HCT116 (cell line): ENCODE data around the gene IL19. TPM values are rescaled to one million over a fixed set of nuclear protein-coding genes. Genes with fewer than 3 reads are reported as not detected.

Source experiments
- ATAC-seq: fragments of 200-7000 bp; cut with Tn5 transposase; 2 replicates; pipeline ENCODE4 v1.9.1; 2020; ENCODE audit warnings: mild to moderate bottlenecking, moderate library complexity
- BruUV-seq: library from RNA; stranded (reverse); fragments of 400-500 nt; replicated peaks from 2 replicates; lab custom pipeline; 2021; lab: Mats Ljungman, UMichigan
- CTCF ChIA-PET: fragments of 300-600 bp; sonication (Branson Sonifier 250); formaldehyde crosslinking; loops from one replicate; lab custom pipeline; 2021; ENCODE audit warnings: antibody characterized with exemption; lab: Charles Lee
- POLR2A ChIA-PET: fragments of 300-600, 350-600 bp; sonication (Branson Sonifier 250); formaldehyde crosslinking; loops from one replicate; lab custom pipeline; 2021; ENCODE audit warnings: antibody characterized with exemption; lab: Charles Lee
- RAD21 ChIA-PET, 2 experiments: fragments of 300-600 bp; sonication (Branson Sonifier 250); formaldehyde crosslinking; loops; one replicate each; lab custom pipeline; 2023; ENCODE audit warnings: low total read pairs in 2 of 2; ENCODE audit not compliant: uncharacterized antibody in 2 of 2, unreplicated experiment in 2 of 2, low non-redundant PET in 1 of 2; lab: Charles Lee
- DNase-seq: peaks from one replicate; pipeline ENCODE4 v3.0.0-alpha.2; 2010; ENCODE audit warnings: low read depth, low spot score
- H2AFZ ChIP-seq: fragments of 200-600 bp; shearing (Covaris generic), sonication (generic); 2 replicates; pipeline ENCODE4 v1.6.1; 2017; ENCODE audit warnings: low read depth, mixed run types, mixed read lengths, antibody characterized with exemption, low read length; ENCODE audit not compliant: poor library complexity, severe bottlenecking
- H3K27ac ChIP-seq: 2 replicates; pipeline ENCODE4 v1.5.1; 2012; ENCODE audit warnings: low read depth, low read length
- H3K27me3 ChIP-seq: fragments of 200-600 bp; sonication (generic); 2 replicates; pipeline ENCODE4 v1.6.1; 2016; ENCODE audit warnings: mixed run types, low read length, mixed read lengths; ENCODE audit not compliant: insufficient read depth
- H3K36me3 ChIP-seq, 2 experiments: fragments of 200-500 bp in 1 of 2; fragments of 200-600 bp in 1 of 2; sonication (Bioruptor generic) in 1 of 2; sonication (generic) in 1 of 2; 2 replicates each; pipeline versions ENCODE4 v1.5.1 to v1.6.1; 2014 to 2016; ENCODE audit warnings: low read length in 2 of 2, inconsistent platforms in 1 of 2, mixed read lengths in 1 of 2, mixed run types in 1 of 2; ENCODE audit not compliant: insufficient read depth in 2 of 2, control insufficient read depth in 1 of 2
- H3K4me1 ChIP-seq, 2 experiments: fragments of 200-600 bp in 1 of 2; sonication (generic) in 1 of 2; 2 replicates each; pipeline versions ENCODE4 v1.5.1 to v1.6.1; 2012 to 2017; ENCODE audit warnings: low read length in 2 of 2, inconsistent platforms in 1 of 2, mild to moderate bottlenecking in 1 of 2, mixed read lengths in 1 of 2, mixed run types in 1 of 2, moderate library complexity in 1 of 2; ENCODE audit not compliant: insufficient read depth in 2 of 2, control insufficient read depth in 1 of 2
- H3K4me2 ChIP-seq: fragments of 200-600 bp; sonication (generic); 2 replicates; pipeline ENCODE4 v1.6.1; 2017; ENCODE audit warnings: mixed run types, low read length, mixed read lengths
- H3K4me3 ChIP-seq, 2 experiments: fragments of 200-600 bp in 1 of 2; sonication (generic) in 1 of 2; replicated peaks in 1 of 2; 2 replicates each; pipeline ENCODE4 v1.5.1; 2011 to 2016; ENCODE audit warnings: low read length in 2 of 2, control low read depth in 1 of 2, low read depth in 1 of 2, mild to moderate bottlenecking in 1 of 2, mixed read lengths in 1 of 2, mixed run types in 1 of 2
- H3K79me2 ChIP-seq: fragments of 200-600 bp; sonication (generic); 2 replicates; pipeline ENCODE4 v1.6.1; 2017; ENCODE audit warnings: mild to moderate bottlenecking, mixed run types, low read length, moderate library complexity, mixed read lengths; ENCODE audit not compliant: insufficient read depth
- H3K9ac ChIP-seq: fragments of 200-600 bp; sonication (generic); 2 replicates; pipeline ENCODE4 v1.6.1; 2016; ENCODE audit warnings: low read length, mixed read lengths
- H3K9me2 ChIP-seq: fragments of 200-600 bp; sonication (generic), shearing (Covaris generic); 2 replicates; pipeline ENCODE4 v1.6.1; 2017; ENCODE audit warnings: mixed run types, mild to moderate bottlenecking, moderate library complexity; ENCODE audit not compliant: insufficient read depth
- H3K9me3 ChIP-seq, 2 experiments: fragments of 200-500 bp in 1 of 2; fragments of 200-600 bp in 1 of 2; sonication (Bioruptor generic) in 1 of 2; sonication (generic) in 1 of 2; 2 replicates each; pipeline ENCODE4 v1.6.1; 2014 to 2017; ENCODE audit warnings: low read length in 2 of 2, mixed read lengths in 2 of 2, inconsistent platforms in 1 of 2, low read depth in 1 of 2, mild to moderate bottlenecking in 1 of 2, mixed run types in 1 of 2, moderate library complexity in 1 of 2; ENCODE audit not compliant: control insufficient read depth in 1 of 2, insufficient read depth in 1 of 2
- H4K20me1 ChIP-seq: fragments of 200-600 bp; sonication (generic), shearing (Covaris generic); 2 replicates; pipeline ENCODE4 v1.6.1; 2017; ENCODE audit warnings: mixed run types, mild to moderate bottlenecking, moderate library complexity; ENCODE audit not compliant: insufficient read depth
- EGR1 ChIP-seq: IDR thresholded peaks from 2 replicates; pipeline ENCODE4 v1.6.1; 2012; ENCODE audit warnings: low read depth
- ELF1 ChIP-seq: IDR thresholded peaks from 2 replicates; pipeline ENCODE4 v1.6.1; 2012; ENCODE audit warnings: low read depth, borderline replicate concordance
- EZH2 ChIP-seq: fragments of 200-600 bp; sonication (generic); IDR thresholded peaks from 2 replicates; pipeline ENCODE4 v1.6.1; 2017; ENCODE audit warnings: antibody characterized with exemption, mixed run types
- EZH2phosphoT487 ChIP-seq: fragments of 200-600 bp; IDR thresholded peaks from 2 replicates; pipeline ENCODE4 v1.6.1; 2018; ENCODE audit warnings: antibody characterized with exemption, borderline replicate concordance
- JUND ChIP-seq: IDR thresholded peaks from 2 replicates; pipeline ENCODE4 v1.6.1; 2012
- REST ChIP-seq: IDR thresholded peaks from 2 replicates; pipeline ENCODE4 v1.6.1; 2012; ENCODE audit warnings: low read depth
- SP1 ChIP-seq: IDR thresholded peaks from 2 replicates; pipeline ENCODE4 v1.6.1; 2012; ENCODE audit warnings: low read depth
- TCF7L2 ChIP-seq: IDR thresholded peaks from 2 replicates; pipeline ENCODE4 v1.7.0; 2011; ENCODE audit warnings: borderline replicate concordance, inconsistent platforms; ENCODE audit not compliant: insufficient read depth, insufficient read length; ENCODE audit errors: extremely low read depth
- YY1 ChIP-seq: IDR thresholded peaks from 2 replicates; pipeline ENCODE4 v1.6.1; 2011; ENCODE audit warnings: low read length, low read depth, moderate library complexity, mild to moderate bottlenecking; ENCODE audit not compliant: insufficient replicate concordance; ENCODE audit errors: extremely low read depth
- ZNF274 ChIP-seq: fragments of 200-500 bp; sonication (Bioruptor generic); IDR thresholded peaks from 2 replicates; pipeline ENCODE4 v1.6.1; 2014; ENCODE audit warnings: mild to moderate bottlenecking, low read depth, low read length, inconsistent platforms
- intact Hi-C: fragments of 100-400 bp; cut with micrococcal nuclease; formaldehyde crosslinking; loops from 2 replicates; pipeline ENCODE4 v1.10.0; 2022
- total RNA-seq: library from RNA; stranded (reverse); gene quantifications from one replicate; pipeline ENCODE4 v1.2.1, GENCODE V29; 2021; ENCODE audit not compliant: unreplicated experiment
- TF ChIP-seq, protein P1 (sequence below): IDR thresholded peaks from 2 replicates; pipeline ENCODE4 v1.6.1; 2012

The IL19 gene
- total RNA-seq, 1 experiment from 2014 or later: not detected

DNA sequence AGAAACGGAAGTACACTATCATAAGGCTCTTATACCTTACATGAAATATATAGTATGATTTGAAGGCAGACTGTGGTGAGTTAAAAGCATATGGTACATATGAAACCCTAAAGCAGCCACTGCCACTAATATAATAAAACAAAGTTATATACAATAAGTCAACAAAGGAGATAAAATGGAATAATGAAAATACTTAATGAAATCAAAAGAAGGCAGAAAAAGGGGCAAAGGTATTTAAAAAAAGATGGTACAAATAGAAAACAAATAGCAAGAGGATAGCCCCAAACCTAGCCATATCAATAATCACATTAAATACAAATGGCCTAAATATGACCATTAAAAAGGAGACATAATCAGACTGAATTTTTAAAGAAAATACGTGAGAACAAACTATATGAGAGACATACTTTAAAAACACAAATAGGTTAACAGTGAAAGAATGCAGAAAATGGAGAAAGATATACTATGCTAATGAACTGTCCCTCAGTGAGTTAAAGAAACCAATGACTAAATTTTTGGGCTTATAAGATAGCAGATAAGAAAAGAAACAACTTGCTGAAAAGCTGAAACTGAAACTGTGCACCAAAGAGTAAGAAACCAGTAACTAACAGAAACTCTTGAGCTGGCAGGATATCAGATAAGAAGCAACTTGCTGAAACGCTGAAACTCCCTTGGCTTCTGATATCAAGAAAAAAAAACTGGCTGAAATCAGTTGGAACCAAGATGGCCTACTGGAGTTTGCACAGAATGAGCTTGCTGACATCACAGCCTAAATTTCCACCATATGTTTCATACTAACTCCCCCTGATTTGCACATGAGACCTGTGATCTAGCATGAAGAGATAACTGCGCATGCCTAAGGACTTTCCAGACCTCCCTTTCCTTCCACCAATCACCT lies 46.1 kb downstream of the IL19 start:
- Histone ChIP-seq H3K9me2 (no peaks in the 10 kb centered on the region), H4K20me1 (no peaks in the 10 kb centered on the region), H3K27me3 (no peaks in the 10 kb centered on the region), H3K9ac (no peak overlapping the region), H3K9me3 (peaks cover 0 to 7% of the 10 kb centered on the region in 2 experiments; a peak in 1 of 4 replicates), H3K79me2 (no peaks in the 10 kb centered on the region), H3K36me3 (no peaks in the 10 kb centered on the region), H3K27ac (no peak overlapping the region), H3K4me1 (no peaks in the 10 kb centered on the region), H3K4me2 (no peak overlapping the region), H3K4me3 (no peak overlapping the region), H2AFZ (no peak overlapping the region)
- TF ChIP-seq EZH2: no peak
- no peak for TF ChIP-seq ZNF274
- no peak for TF ChIP-seq TCF7L2
- no peak for TF ChIP-seq EGR1
- intact Hi-C loops: no loop called here
- ChIA-PET CTCF (no interaction called here), RAD21 (no interaction called here), POLR2A (no interaction called here)
- DNase-seq (no peak), ATAC-seq (no peak)
- BruUV-seq: no TSS peak

DNA sequence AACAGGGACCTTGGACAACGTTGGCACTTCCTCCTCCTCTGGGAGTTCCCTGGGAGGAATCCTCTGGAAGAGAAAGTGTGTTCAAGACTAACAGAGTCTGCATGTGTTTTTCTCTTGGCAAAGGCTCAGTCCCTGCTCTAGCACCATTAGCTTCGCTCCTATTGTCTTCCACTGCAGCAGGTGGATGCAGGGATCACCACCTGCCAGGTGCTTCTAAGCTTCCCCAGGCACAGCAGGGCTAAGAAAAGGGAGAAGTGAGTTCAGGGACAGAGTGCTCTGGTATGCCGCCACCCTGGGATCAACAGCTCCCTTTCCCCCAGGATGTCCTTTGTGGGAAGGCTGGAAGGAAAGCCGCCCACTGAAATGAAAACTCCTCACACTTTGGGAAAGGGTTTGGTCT lies 50.9 kb downstream of the IL19 start:
- RAD21 ChIA-PET: no interaction called here
- CTCF ChIA-PET: interaction anchor here (1.5 kb wide), 1 partner anchor 12 kb away, joined by 4 read pairs; no protein-coding TSS in a partner anchor
- no peaks in the 10 kb centered on the region for H3K9me3 ChIP-seq

More for the DNA sequence above, 50.9 kb downstream of the IL19 start:
- no peaks in the 10 kb centered on the region for H3K9me2 ChIP-seq
- no peak for DNase-seq
- H3K27ac ChIP-seq: no peak overlapping the region
- no peak overlapping the region for H3K4me3 ChIP-seq
- intact Hi-C loops: no loop called here
- TF ChIP-seq EZH2 (no peak), SP1 (no peak), EZH2phosphoT487 (no peak), ZNF274 (no peak), YY1 (no peak), JUND (no peak), REST (no peak), ELF1 (no peak)
- TF ChIP-seq, protein P1, sequence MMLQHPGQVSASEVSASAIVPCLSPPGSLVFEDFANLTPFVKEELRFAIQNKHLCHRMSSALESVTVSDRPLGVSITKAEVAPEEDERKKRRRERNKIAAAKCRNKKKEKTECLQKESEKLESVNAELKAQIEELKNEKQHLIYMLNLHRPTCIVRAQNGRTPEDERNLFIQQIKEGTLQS: no peak
- TF ChIP-seq, all 23 proteins: peak for 0
- Histone ChIP-seq H3K9ac (no peak overlapping the region), H4K20me1 (no peaks in the 10 kb centered on the region), H2AFZ (no peak overlapping the region), H3K27me3 (no peaks in the 10 kb centered on the region), H3K4me2 (no peak overlapping the region), H3K4me1 (no peaks in the 10 kb centered on the region; a peak in 1 of 4 replicates), H3K79me2 (no peaks in the 10 kb centered on the region), H3K36me3 (no peaks in the 10 kb centered on the region)
- no peak for ATAC-seq
- POLR2A ChIA-PET: no interaction called here
- BruUV-seq: no TSS peak
